Esophagus muscularis mucosa (tissue), 3 donors: ENCODE results near the gene SLC8A1.

Source experiments
- CTCF ChIP-seq, 3 experiments: fragments of 200-600 bp in 2 of 3; fragments of 450-650 bp in 1 of 3; sonication (generic) in 2 of 3; IDR thresholded peaks; one replicate each; pipeline ENCODE4 v1.5.1; 2017 to 2019; ENCODE audit warnings: antibody characterized with exemption in 3 of 3, mild to moderate bottlenecking in 2 of 3, moderate library complexity in 1 of 3
- POLR2A ChIP-seq: fragments of 450-650 bp; IDR thresholded peaks from one replicate; pipeline ENCODE4 v1.6.1; 2017; ENCODE audit warnings: antibody characterized with exemption, moderate library complexity, mild to moderate bottlenecking, low read depth
- POLR2AphosphoS5 ChIP-seq, 2 donors: sonication (generic); formaldehyde crosslinking; IDR thresholded peaks; one replicate each; pipeline ENCODE4 v1.6.1; 2017; ENCODE audit warnings: antibody characterized with exemption in 2 of 2

GRCh38 chr2:40406485-40407289, 45.2 kb downstream of the SLC8A1 start:
- TF ChIP-seq CTCF (IDR thresholded peaks at IDR 0.05) (no peak), POLR2A (no peak), POLR2AphosphoS5 (IDR thresholded peaks at IDR 0.05) (no peak)
